K562 (cell line): ENCODE data around the gene ZFPM1. TPM values are rescaled to one million over a fixed set of nuclear protein-coding genes. Genes with fewer than 3 reads are reported as not detected.

ENCODE experiments used
- ARNT ChIP-seq, 2 experiments: fragments of 450-650 bp; IDR thresholded peaks; 2 replicates each; pipeline ENCODE4 v1.6.1; 2016; ENCODE audit warnings: mild to moderate bottlenecking in 1 of 2
- E2F8 ChIP-seq: fragments of 450-650 bp; IDR thresholded peaks from 2 replicates; pipeline ENCODE4 v1.7.1; 2018; ENCODE audit warnings: mild to moderate bottlenecking, low read depth; ENCODE audit not compliant: partially characterized antibody
- KDM5B ChIP-seq: fragments of 200-600 bp; sonication (generic); IDR thresholded peaks from 2 replicates; pipeline ENCODE4 v1.6.1; 2012; ENCODE audit warnings: low read depth, mild to moderate bottlenecking, moderate library complexity, low read length, control low read depth, inconsistent platforms; ENCODE audit not compliant: insufficient replicate concordance
- RBBP5 ChIP-seq: fragments of 200-600 bp; sonication (generic); IDR thresholded peaks from 2 replicates; pipeline ENCODE4 v1.6.1; 2012; ENCODE audit warnings: borderline replicate concordance, mild to moderate bottlenecking, low read length, control low read depth, inconsistent platforms; ENCODE audit not compliant: insufficient read depth, poor library complexity, severe bottlenecking
- ZNF444 ChIP-seq: fragments of 250-450 bp; sonication (Bioruptor Pico); IDR thresholded peaks from 2 replicates; pipeline ENCODE4 v1.4.0; 2020; ENCODE audit warnings: mild to moderate bottlenecking, moderate library complexity
- polyA plus RNA-seq, 8 experiments: library from polyadenylated mRNA; depleted of rRNA in 4 of 8; stranded (reverse) in 5 of 8; unstranded in 3 of 8; fragments of >200 nt; fragmentation: Nextera tagmentation in 2 of 8; fragmentation: Illumina TruSeq in 1 of 8; extraction: Ambion mirVana in 2 of 8; extraction: Trizol in 1 of 8; gene quantifications; 2 replicates each; pipeline versions ENCODE4 v1.2.1 to v1.2.3, GENCODE V29; 2011 to 2014; ENCODE audit warnings: inconsistent platforms in 1 of 8, missing spikeins in 1 of 8
- total RNA-seq, 7 experiments: library from RNA; depleted of rRNA in 6 of 7; stranded (reverse); fragments of >200 nt in 6 of 7; fragmentation: Illumina TruSeq in 2 of 7; extraction: Trizol in 2 of 7; gene quantifications; 2 replicates each; pipeline versions ENCODE4 v1.2.1 to v1.2.3, GENCODE V29; 2011 to 2021; ENCODE audit warnings: low replicate concordance in 1 of 7
- TF ChIP-seq, protein P1 (sequence below), 2 experiments: fragments of 200-800 bp in 1 of 2; sonication (Bioruptor generic) in 1 of 2; sonication (generic) in 1 of 2; formaldehyde crosslinking in 1 of 2; IDR thresholded peaks in 1 of 2; conservative IDR thresholded peaks in 1 of 2; 2 replicates each; pipeline versions ENCODE4 v1.5.0 to v1.6.1; 2016 to 2020; ENCODE audit warnings: missing compliant biosample characterization in 1 of 2, missing genetic modification characterization in 1 of 2, missing genetic modification reagents in 1 of 2
- TF ChIP-seq, protein P2 (sequence below): fragments of 150-350 bp; IDR thresholded peaks from 2 replicates; pipeline ENCODE4 v1.6.1; 2014; ENCODE audit warnings: low read depth, mild to moderate bottlenecking, low read length, borderline replicate concordance
- TF ChIP-seq, protein P3 (sequence below): sonication (generic); formaldehyde crosslinking; IDR thresholded peaks from 2 replicates; pipeline ENCODE4 v1.8.1; 2022; ENCODE audit warnings: missing genetic modification reagents
- TF ChIP-seq, protein P4 (sequence below): sonication (generic); formaldehyde crosslinking; IDR thresholded peaks from 2 replicates; pipeline ENCODE4 v1.8.1; 2023; ENCODE audit warnings: mild to moderate bottlenecking, missing genetic modification reagents, moderate library complexity
- TF ChIP-seq, protein P5 (sequence below): fragments of 250-450 bp; sonication (Bioruptor Pico); IDR thresholded peaks from 2 replicates; pipeline ENCODE4 v1.4.0; 2020; ENCODE audit warnings: mild to moderate bottlenecking, moderate library complexity, borderline replicate concordance

ZFPM1 gene
- total and polyA plus RNA-seq, 9 of the 15 experiments (the other 6 are each of a cell fraction or from before 2014, with no cell fraction given), result 0.03 to 35.9 (median 1.4) TPM

DNA sequence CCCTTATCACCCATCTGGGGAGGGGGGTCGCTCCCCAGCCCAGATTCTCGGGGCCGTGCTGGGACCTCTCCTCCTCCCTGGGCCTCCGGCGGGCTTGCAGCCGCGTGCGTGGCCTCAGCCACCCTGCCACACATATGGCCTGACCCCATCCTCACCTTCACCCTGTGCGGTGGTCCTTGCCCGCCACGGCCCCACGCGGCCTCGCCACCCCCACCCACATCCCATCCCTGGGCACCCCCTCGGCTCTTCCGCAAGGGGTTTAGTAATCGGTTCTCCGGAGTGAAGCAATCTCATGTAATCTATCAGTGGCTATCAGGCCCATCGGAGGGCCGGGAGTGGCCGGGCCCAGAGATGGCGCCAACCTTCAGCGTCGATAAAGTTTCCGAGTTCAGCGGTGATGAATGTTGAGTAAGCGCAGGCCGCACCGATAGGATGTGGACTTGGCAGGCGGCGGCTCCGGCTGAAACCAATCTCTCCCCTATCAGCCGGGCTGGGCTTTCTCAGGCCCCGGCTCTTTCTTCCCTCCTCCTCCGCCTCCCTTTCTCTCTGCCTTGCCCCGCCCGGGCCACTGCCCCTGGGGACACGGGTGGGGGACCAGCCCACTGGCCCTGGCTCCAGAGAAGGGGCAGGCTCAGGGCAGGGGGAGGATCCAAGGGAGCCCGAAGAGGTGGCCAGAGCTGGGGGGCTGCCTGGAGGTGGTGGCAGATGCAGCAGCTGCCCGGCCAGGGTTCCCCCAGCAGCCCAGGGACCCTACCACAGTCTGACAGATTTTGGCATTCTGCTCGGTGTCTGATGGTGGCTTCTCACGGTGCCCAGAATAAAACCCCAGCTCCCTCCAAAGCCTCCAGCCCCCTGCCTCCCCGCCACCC is 20.8 kb downstream of the ZFPM1 start (continued):
- TF ChIP-seq, protein P1, sequence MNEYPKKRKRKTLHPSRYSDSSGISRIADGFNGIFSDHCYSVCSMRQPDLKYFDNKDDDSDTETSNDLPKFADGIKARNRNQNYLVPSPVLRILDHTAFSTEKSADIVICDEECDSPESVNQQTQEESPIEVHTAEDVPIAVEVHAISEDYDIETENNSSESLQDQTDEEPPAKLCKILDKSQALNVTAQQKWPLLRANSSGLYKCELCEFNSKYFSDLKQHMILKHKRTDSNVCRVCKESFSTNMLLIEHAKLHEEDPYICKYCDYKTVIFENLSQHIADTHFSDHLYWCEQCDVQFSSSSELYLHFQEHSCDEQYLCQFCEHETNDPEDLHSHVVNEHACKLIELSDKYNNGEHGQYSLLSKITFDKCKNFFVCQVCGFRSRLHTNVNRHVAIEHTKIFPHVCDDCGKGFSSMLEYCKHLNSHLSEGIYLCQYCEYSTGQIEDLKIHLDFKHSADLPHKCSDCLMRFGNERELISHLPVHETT (CRISPR knock-in tag; conservative IDR thresholded peaks at IDR 0.05 in 1 of 2, IDR thresholded peaks at IDR 0.05 in 1 of 2), result peak in 1 of 2 experiments; percentile 62; a peak in 1 of 4 replicates
- TF ChIP-seq E2F8 (peak; percentile 96), ZNF444 (CRISPR knock-in tag) (no peak), KDM5B (peak; percentile 25), ARNT (IDR thresholded peaks at IDR 0.05) (no peak), RBBP5 (peak; percentile 41)
- TF ChIP-seq, protein P2, sequence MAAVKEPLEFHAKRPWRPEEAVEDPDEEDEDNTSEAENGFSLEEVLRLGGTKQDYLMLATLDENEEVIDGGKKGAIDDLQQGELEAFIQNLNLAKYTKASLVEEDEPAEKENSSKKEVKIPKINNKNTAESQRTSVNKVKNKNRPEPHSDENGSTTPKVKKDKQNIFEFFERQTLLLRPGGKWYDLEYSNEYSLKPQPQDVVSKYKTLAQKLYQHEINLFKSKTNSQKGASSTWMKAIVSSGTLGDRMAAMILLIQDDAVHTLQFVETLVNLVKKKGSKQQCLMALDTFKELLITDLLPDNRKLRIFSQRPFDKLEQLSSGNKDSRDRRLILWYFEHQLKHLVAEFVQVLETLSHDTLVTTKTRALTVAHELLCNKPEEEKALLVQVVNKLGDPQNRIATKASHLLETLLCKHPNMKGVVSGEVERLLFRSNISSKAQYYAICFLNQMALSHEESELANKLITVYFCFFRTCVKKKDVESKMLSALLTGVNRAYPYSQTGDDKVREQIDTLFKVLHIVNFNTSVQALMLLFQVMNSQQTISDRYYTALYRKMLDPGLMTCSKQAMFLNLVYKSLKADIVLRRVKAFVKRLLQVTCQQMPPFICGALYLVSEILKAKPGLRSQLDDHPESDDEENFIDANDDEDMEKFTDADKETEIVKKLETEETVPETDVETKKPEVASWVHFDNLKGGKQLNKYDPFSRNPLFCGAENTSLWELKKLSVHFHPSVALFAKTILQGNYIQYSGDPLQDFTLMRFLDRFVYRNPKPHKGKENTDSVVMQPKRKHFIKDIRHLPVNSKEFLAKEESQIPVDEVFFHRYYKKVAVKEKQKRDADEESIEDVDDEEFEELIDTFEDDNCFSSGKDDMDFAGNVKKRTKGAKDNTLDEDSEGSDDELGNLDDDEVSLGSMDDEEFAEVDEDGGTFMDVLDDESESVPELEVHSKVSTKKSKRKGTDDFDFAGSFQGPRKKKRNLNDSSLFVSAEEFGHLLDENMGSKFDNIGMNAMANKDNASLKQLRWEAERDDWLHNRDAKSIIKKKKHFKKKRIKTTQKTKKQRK, result no peak
- TF ChIP-seq, protein P3, sequence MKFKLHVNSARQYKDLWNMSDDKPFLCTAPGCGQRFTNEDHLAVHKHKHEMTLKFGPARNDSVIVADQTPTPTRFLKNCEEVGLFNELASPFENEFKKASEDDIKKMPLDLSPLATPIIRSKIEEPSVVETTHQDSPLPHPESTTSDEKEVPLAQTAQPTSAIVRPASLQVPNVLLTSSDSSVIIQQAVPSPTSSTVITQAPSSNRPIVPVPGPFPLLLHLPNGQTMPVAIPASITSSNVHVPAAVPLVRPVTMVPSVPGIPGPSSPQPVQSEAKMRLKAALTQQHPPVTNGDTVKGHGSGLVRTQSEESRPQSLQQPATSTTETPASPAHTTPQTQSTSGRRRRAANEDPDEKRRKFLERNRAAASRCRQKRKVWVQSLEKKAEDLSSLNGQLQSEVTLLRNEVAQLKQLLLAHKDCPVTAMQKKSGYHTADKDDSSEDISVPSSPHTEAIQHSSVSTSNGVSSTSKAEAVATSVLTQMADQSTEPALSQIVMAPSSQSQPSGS (CRISPR knock-in tag), result no peak
- TF ChIP-seq, protein P4, sequence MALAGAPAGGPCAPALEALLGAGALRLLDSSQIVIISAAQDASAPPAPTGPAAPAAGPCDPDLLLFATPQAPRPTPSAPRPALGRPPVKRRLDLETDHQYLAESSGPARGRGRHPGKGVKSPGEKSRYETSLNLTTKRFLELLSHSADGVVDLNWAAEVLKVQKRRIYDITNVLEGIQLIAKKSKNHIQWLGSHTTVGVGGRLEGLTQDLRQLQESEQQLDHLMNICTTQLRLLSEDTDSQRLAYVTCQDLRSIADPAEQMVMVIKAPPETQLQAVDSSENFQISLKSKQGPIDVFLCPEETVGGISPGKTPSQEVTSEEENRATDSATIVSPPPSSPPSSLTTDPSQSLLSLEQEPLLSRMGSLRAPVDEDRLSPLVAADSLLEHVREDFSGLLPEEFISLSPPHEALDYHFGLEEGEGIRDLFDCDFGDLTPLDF, result no peak
- TF ChIP-seq, protein P5, sequence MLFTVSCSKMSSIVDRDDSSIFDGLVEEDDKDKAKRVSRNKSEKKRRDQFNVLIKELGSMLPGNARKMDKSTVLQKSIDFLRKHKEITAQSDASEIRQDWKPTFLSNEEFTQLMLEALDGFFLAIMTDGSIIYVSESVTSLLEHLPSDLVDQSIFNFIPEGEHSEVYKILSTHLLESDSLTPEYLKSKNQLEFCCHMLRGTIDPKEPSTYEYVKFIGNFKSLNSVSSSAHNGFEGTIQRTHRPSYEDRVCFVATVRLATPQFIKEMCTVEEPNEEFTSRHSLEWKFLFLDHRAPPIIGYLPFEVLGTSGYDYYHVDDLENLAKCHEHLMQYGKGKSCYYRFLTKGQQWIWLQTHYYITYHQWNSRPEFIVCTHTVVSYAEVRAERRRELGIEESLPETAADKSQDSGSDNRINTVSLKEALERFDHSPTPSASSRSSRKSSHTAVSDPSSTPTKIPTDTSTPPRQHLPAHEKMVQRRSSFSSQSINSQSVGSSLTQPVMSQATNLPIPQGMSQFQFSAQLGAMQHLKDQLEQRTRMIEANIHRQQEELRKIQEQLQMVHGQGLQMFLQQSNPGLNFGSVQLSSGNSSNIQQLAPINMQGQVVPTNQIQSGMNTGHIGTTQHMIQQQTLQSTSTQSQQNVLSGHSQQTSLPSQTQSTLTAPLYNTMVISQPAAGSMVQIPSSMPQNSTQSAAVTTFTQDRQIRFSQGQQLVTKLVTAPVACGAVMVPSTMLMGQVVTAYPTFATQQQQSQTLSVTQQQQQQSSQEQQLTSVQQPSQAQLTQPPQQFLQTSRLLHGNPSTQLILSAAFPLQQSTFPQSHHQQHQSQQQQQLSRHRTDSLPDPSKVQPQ (CRISPR knock-in tag), result no peak
